ENCODE measurements around the gene KIF11. TPM values are rescaled to one million over a fixed set of nuclear protein-coding genes. Genes with fewer than 3 reads are reported as not detected.

The KIF11 gene
- total RNA-seq, 6 donors from 2014 or later, result under 0.01 to 2.4 (median 1.6) TPM

DNA sequence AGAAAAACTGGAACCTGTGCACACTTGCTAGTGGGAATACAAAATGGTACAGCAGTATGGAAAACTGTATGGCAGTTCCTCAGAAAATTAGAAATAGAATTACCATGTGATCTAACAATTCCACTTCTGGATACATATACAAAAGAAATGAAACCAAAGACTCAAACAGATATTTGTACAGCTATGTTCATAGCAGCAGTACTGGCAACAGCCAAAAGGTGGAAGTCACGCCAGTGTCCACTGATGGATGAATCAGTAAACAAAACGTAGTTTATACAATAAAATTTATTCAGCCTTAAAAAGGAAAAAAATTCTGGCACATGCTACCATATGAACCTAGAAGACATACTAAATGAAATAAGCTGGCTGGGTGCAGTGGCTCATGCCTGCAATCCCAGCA, 42.0 kb upstream of the KIF11 start:
- no peak for ATAC-seq (ENCODE audit: low FRiP score in 2 of 2)
- H3K9me3 ChIP-seq, result peaks cover 0 to 10% (median 5%) of the 10 kb centered on the region in 4 donors
- WGBS, 2 donors, result 53 to 80% methylated on average over 2 of the region's 2 CpGs
- H3K27me3 ChIP-seq, result no peaks in the 10 kb centered on the region
- H3K36me3 ChIP-seq, result peaks cover 0 to 37% (median 6%) of the 10 kb centered on the region in 4 donors
- H3K27ac ChIP-seq, result no peak overlapping the region
- H3K4me1 ChIP-seq, result no peaks in the 10 kb centered on the region
- TF ChIP-seq POLR2AphosphoS5 (IDR thresholded peaks at IDR 0.05) (no peak), EP300 (IDR thresholded peaks at IDR 0.05) (no peak), POLR2A (IDR thresholded peaks at IDR 0.05) (no peak)
- TF ChIP-seq, protein P1, sequence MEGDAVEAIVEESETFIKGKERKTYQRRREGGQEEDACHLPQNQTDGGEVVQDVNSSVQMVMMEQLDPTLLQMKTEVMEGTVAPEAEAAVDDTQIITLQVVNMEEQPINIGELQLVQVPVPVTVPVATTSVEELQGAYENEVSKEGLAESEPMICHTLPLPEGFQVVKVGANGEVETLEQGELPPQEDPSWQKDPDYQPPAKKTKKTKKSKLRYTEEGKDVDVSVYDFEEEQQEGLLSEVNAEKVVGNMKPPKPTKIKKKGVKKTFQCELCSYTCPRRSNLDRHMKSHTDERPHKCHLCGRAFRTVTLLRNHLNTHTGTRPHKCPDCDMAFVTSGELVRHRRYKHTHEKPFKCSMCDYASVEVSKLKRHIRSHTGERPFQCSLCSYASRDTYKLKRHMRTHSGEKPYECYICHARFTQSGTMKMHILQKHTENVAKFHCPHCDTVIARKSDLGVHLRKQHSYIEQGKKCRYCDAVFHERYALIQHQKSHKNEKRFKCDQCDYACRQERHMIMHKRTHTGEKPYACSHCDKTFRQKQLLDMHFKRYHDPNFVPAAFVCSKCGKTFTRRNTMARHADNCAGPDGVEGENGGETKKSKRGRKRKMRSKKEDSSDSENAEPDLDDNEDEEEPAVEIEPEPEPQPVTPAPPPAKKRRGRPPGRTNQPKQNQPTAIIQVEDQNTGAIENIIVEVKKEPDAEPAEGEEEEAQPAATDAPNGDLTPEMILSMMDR (IDR thresholded peaks at IDR 0.05), result no peak
- no peak overlapping the region for H3K4me3 ChIP-seq
- no peak for DNase-seq

DNA sequence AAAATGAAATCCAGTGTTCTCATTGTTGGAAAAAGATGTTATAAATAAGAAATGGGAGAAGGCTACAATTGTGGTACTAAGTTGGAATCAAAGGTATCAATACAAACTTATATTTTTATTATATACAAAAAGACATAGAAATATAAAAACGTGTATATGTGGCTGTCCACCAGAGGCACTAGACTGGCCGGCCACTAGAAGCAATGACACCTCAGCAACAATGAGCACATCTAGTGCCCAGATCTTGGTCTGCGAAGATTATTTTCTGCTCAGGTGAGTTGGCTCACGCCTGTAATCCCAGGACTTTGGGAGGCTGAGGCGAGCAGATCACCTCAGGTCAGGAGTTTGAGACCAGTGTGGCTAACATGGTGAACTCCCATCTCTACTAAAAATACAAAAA, 40.6 kb upstream of the KIF11 start:
- Histone ChIP-seq H3K4me3 (no peak overlapping the region), H3K27ac (no peak overlapping the region), H3K4me1 (no peaks in the 10 kb centered on the region), H3K9me3 (peaks cover 0 to 10% (median 5%) of the 10 kb centered on the region in 4 donors), H3K36me3 (peaks cover 0 to 48% (median 6%) of the 10 kb centered on the region in 4 donors), H3K27me3 (no peaks in the 10 kb centered on the region)
- DNase-seq (no peak), ATAC-seq (ENCODE audit: low FRiP score in 2 of 2) (no peak)
- 93 to 98% methylated on average over 5 of the region's 5 CpGs for WGBS, 2 donors
- TF ChIP-seq EP300 (IDR thresholded peaks at IDR 0.05) (no peak), POLR2AphosphoS5 (IDR thresholded peaks at IDR 0.05) (no peak), POLR2A (IDR thresholded peaks at IDR 0.05) (no peak)
- TF ChIP-seq, protein P1 (IDR thresholded peaks at IDR 0.05), result no peak

DNA sequence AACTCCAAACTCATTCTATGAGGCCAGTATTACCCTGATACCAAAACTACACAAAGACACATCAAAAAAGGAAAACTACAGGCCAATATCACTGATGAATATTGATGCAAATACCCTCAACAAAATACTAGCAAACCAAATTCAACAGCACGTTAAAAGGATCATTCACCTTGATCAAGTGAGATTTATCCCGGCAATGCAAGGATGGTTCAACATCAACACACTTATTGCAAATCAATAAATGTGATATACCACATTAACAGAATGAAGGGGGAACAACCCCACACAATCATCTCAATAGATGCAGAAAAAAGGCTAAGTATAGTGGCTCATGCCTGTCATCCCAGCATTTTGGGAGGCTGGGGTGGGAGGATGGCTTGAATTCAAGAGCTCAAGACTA, 39.0 kb upstream of the KIF11 start:
- Histone ChIP-seq H3K4me1 (no peaks in the 10 kb centered on the region), H3K36me3 (peaks cover 0 to 54% (median 10%) of the 10 kb centered on the region in 4 donors), H3K27ac (no peak overlapping the region), H3K9me3 (peaks cover 0 to 10% (median 5%) of the 10 kb centered on the region in 4 donors), H3K27me3 (no peaks in the 10 kb centered on the region), H3K4me3 (no peak overlapping the region)
- TF ChIP-seq EP300 (IDR thresholded peaks at IDR 0.05), result no peak
- TF ChIP-seq POLR2A (IDR thresholded peaks at IDR 0.05), result no peak
- TF ChIP-seq, protein P1 (IDR thresholded peaks at IDR 0.05), result no peak
- TF ChIP-seq POLR2AphosphoS5 (IDR thresholded peaks at IDR 0.05), result no peak
- DNase-seq (no peak), ATAC-seq (ENCODE audit: low FRiP score in 2 of 2) (no peak)
- 96 to 98% methylated on average over 2 of the region's 2 CpGs for WGBS, 2 donors

DNA sequence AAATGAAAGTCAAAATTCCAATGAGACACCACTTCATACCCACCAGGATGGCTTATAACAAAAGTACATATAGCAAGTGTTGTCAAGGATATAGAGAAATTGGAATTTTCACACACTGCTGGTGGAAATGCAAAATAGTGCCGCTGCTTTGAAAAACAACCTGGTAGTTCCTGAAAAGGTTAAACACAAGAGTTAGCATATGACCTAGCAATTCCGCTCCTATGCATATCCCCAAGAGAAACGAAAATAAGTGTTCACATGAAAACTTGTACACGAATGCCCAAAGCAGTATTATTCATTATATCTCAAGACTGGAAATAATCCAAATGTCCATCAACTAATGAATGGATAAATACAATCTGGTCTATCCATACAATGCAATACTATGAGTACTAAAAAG, 33.9 kb upstream of the KIF11 start:
- Histone ChIP-seq H3K4me1 (no peaks in the 10 kb centered on the region), H3K36me3 (peaks cover 0 to 55% (median 16%) of the 10 kb centered on the region in 4 donors), H3K4me3 (no peak overlapping the region), H3K27ac (no peak overlapping the region), H3K27me3 (no peaks in the 10 kb centered on the region), H3K9me3 (peaks cover 0 to 6% (median 2%) of the 10 kb centered on the region in 4 donors)
- no peak for ATAC-seq (ENCODE audit: low FRiP score in 2 of 2)
- no peak for DNase-seq
- TF ChIP-seq EP300 (IDR thresholded peaks at IDR 0.05), result no peak
- TF ChIP-seq, protein P1 (IDR thresholded peaks at IDR 0.05), result no peak
- 96 to 99% methylated on average over 4 of the region's 4 CpGs for WGBS, 2 donors

DNA sequence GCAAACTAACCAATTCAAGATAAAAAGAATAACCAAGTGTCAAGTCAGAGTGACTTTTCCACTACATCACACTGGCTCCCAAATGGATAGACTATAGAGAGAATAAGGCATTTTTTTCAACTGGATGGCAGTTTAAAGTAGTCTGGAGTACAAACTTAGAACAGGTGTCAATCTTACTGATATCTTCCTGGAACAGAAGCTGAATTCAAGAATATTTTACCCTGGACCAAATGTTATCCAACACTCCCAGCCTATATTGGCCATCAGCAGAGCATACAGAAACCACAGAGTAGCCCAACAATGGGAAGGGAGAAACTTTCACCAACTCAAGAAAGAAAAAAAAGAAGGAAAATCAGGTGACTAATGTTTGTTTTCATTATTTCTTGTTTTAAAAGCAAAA, 30.5 kb upstream of the KIF11 start:
- Histone ChIP-seq H3K27me3 (no peaks in the 10 kb centered on the region), H3K4me1 (peaks cover 0 to under 1% (median 0%) of the 10 kb centered on the region in 4 donors), H3K27ac (no peak overlapping the region), H3K36me3 (peaks cover 0 to 30% (median 9%) of the 10 kb centered on the region in 4 donors), H3K9me3 (no peaks in the 10 kb centered on the region), H3K4me3 (no peak overlapping the region)
- no peak for TF ChIP-seq POLR2AphosphoS5 (IDR thresholded peaks at IDR 0.05)
- TF ChIP-seq, protein P1 (IDR thresholded peaks at IDR 0.05), result no peak
- no peak for TF ChIP-seq POLR2A (IDR thresholded peaks at IDR 0.05)
- no peak for TF ChIP-seq EP300 (IDR thresholded peaks at IDR 0.05)
- DNase-seq, result no peak
- ATAC-seq (ENCODE audit: low FRiP score in 2 of 2), result no peak

Data from upper lobe of left lung (tissue), 6 donors.